Hematopoietic multipotent progenitor cell treated with erythropoietin and hydrocortisone succinate and interleukin-3 and kit ligand, for 15 days (in vitro differentiated cells): ENCODE results near the gene FHAD1.
A peak's percentile ranks its signal among the peaks of the same experiment; 100 is the strongest.
"Not testable (repeated sequence)": the region's sequence is repeated elsewhere in the genome, so short reads cannot be mapped to it uniquely, and the experiment has no call there.

Experiments used
- DNase-seq: peaks from one replicate; pipeline ENCODE4 v3.0.0-alpha.2; 2015; ENCODE audit warnings: low spot score

Gene FHAD1

DNA sequence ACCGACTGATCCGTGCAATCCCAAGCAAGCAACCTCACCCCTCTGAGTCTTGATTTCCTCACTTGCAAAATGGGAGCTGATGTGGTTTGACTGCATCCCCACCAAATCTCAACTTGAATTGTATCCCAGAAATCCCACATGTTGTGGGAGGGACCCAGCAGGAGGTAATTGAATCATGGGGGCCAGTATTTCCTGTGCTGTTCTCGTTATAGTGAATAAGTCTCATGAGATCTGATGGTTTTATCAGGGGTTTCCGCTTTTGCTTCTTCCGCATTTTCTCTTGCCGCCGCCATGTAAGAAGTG lies 58.4 kb downstream of the FHAD1 start:
- DNase-seq: no peak

DNA sequence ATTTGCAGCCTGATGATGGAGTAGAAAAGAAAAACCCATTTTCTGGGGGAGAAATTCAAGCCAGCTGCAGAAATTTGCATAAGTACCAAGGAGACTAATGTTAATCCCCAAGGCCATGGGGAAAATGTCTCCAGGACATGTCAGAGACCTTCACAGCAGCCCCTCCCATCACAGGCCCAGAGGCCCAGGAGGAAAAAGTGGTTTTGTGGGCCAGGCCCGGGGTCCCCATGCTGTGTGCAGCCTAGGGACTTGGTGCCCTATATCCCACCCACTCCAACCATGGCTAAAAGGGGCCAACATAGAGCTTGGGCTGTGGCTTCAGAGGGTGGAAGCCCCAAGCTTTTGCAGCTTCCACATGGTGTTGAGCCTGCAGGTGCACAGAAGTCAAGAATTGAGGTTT lies 59.3 kb downstream of the FHAD1 start:
- DNase-seq: not testable (repeated sequence)

DNA sequence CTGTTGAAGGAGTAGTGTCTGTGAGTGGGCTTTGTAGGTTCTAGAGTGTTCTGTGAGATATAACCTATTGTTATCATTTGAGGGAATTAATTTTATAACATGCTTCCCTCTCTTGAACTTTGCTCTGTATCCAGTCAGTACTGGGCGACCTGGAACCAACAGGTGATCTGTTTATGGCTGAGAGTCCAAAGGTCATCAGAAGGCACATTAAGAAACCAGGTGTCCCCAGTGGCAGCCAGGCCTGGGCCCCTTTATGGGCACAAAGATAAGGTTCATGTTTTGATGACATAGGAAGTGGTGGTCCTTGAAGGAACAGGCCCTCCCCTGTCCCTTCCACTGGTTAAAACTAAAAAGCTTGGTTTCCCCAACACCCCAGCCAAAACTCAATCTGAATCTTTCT lies 61.1 kb downstream of the FHAD1 start:
- DNase-seq: no peak

DNA sequence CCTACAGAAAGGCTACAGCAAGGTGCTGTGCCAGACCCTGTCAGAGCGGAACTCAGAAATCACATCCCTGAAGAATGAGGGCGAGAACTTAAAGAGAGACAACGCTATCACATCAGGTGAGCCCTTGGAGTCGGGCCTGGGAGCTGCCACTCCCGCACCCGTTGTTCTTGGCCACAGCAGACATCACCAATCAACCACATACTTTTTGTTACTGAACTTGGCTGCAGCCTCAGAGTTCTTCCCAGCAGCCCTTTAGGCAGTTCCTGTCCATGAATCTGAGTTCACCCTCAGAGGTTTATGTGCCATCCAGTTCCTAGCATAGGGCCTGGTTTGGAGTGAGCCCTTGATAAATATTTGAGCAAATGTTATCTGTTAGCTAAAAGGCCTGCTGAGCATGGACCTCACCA lies 61.6 kb downstream of the FHAD1 start:
- DNase-seq: no peak

DNA sequence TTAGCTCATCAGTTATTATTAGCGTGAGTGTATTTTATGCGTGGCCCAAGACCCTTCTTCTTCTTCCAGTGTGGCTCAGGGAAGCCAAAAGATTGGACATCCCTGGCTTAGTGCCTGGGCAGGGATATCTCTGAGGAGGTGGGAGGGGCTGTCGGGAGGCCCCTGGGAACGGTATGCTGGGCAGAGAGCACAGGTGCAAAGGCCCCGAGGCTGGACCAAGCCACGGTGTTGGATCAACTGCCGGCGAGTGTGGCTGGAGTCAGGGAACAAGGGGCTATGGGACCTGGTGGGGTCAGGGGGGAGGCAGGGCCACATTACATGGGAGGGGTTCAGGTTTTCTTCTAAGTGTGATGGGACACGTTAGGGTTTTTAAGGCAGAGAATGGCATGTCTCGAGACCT lies 62.7 kb downstream of the FHAD1 start:
- DNase-seq: no peak

DNA sequence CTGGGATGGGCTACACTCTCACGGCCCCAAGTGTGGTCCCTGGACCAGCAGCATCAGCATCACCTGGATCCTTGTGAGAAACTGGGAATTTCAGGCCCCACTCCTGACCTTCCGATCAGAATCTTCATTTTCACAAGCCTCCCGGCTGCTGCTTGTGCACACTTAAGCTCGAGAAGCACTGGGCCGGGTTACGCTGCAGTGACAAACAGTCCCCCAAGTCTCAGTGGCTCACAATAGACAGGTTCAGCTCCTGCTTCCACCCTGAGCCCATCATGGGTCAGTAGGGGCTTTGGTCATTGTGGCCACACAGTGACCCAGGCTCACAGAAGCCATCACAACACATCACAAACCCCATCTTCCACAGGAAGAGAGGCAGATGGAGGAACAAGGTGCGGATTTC lies 63.5 kb downstream of the FHAD1 start:
- DNase-seq: no peak

DNA sequence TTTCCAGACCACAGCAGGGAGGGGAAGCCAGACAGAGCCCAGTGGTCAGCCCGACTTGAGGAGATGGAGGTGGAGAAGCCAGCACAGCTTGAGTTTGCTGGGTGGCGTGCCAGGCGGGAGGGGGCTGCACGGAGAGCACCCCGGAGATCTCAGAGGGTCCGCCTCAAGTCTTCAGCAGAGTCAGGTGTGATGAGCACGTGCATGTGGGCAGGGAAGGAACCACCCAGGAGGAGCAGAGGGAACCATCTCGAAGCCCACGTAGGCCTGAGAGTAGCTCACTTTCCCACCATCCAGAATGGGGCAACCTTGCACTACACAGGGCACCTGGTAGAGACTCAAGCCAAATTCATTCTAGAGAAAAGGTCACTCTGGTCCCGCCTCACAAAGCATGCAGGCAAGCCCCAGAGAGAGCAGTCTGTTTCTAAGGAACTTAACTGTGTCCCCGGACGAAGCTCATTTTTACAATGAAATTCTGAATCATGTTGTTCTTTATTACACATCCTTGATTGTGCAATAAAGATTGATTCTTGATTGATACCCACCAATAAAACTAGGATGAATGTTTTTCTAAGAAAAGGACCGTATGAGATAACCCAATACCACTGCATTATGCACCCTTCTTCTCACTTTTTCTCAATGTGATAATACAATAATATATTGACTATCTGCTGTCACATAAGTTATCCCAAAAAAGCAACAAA lies 64.2 kb downstream of the FHAD1 start:
- no peak for DNase-seq

DNA sequence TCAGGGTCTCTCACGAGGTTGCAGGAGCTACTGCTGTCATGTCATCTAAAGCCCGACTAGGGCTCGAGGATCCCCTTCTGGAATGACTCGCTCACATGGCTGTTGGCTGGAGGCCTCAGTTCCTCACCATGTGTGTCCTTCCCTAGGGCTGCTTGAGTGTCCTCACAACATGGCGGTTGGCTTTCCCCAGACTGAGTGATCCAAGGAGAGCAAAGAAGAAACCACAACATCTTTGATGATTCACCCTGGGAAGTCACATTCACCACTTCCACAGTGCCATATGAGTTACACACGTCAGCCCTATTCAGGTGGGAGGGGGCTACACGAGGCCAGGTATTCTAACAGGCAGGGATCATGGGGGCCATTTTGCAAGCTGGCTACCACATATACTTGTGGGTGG lies 64.9 kb downstream of the FHAD1 start:
- no peak for DNase-seq

DNA sequence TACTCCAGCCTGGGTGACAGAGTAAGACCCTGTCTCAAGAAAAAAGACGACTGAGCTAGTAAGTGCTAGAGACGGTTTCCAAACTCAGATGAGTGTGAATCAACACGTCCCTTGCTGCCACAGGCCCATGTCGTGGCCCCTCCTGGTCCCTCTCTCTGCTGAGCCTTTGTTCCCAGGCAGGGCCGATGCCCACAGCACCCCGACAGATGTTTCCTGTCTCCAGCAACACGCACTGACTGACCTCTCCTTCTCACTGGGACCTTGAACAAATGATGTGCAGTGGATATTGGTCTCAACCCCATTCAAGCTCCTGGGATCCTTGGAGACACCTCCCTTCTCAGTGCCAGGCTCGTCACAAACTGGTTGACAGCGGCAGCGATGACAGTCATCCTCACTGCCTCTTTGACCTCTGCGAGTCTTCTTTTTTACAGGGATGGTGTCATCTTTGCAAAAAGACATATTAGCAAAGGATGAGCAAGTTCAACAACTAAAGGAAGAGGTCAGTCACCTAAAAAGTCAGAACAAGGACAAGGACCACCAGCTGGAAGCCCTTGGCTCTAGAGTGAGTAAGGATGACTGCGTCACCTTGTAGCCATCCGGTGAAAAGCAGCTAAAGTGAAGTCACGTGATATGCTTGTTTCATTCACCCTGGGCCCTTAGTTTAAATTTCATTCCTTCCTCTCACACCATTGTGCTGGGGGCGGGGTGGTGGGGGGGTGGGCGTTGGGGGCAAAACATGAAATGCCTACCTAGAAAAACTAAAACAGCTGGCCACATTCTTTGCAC lies 65.8 kb downstream of the FHAD1 start:
- DNase-seq: no peak

DNA sequence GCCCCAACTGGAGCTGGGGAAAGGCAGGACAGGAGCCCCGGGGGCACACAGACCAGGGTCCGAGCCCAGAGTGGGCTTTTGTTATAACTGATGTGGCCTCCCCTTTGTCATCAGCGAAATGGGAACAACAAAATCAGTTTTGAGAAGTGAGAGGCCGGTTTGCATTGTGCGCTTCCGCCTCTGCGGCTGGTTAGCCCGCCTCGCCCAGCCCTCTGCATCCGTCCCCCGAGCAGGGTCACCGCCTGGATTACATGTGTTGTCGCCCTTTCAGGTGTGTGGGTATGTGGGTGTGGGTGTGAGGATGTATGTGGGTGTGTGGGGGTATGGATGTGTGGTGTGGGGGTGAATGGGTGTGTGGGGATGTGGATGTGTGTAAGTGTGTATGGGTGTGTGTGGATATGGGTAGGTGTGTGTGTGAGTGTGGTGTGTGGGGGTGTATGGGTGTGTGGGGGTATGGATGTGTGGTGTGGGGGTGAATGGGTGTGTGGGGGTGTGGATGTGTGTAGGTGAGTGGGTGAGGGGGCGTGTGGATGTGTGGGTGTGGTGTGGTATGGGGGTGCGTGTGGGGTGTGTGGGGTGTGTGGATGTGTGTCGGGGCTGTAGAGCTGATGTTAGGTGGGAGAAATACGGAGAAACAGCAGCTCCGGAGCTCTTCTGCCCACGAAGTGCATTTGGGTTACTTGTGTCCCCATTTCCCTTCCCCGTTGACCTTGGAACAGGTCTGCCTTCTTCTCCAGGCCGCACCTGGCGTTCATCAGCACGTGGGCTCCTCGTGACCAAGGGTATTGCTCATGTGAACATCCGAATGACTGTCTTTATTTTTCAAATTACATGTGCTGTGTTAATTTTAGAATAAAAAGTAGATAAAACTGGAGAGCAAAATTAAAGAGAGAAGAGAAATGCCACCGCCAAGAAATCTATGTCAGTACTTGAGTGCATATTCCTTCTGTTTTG lies 67.6 kb downstream of the FHAD1 start:
- no peak for DNase-seq

DNA sequence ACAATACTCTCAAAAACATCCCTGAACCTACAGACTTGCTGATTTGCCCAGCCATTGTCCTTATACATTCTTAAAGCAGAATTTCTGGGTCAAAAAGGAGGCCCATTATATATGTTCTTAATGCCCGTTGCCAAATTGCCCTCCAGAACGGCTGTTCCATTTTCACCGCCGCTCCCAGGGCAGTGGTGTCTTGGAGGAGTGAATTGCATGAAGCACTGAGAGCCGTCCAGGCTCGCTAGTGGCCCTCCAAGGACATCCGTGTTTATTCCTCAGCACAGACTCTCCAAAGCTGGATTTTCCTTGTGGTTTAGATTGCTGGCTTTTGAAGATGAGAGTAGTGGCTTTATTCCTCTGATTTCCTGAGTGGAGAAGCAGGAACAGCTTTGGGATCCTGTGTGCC lies 68.8 kb downstream of the FHAD1 start:
- DNase-seq: no peak

DNA sequence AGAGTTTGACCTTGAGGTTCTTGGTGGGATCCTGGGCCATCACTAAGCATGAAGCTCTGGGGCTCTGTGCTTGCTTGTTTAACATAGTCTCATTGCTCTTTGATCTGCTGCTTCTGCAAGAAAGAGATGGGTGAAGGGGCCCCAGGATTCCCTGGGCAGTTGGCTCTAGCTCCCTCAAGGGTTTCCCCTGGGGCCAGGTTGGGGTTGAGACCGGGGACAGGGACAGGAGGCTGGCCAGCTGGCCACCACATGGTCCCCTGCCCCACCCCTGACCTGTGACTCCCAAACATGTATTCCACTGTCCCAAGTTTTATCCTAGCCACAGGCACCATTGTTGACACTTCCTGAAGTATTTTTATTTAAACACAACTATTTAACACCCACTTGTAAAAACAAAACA lies 69.5 kb downstream of the FHAD1 start:
- DNase-seq: no peak

DNA sequence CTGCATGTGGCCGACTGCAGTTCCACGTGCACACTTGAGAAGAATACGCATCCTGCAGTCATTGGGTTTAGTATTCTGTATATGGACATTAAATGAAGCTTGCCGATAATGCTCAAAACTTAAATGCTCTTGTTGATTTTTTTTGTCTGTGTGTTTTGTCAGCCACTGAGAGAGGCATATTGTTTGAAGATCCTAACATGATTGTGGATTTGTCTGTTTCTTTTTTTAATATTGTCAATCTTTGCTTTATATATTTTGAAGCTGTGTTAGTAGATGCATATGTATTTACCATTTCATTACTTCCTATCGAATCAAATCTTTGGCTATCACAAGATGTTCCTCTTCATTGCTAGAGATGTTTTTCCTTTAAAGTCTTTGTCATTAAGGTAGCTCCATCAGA lies 73.2 kb downstream of the FHAD1 start:
- no peak for DNase-seq

DNA sequence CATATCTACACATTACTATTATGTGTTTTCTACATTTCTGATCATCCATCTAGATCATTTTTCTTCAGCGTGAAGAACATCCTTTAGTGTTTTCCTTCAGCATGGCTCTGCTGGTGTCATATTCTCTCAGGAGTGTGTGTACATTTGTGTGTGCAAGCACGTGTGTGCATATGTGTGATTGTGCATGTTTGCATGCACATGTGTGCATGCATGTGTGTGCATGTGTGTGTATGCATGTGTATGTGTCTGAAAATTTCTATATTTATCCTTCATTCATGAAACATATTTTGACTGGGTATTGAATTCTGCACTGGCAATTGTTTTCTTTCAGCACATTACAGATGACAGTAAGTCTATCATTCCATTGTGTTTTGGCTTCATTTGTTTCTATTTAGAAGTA lies 74.6 kb downstream of the FHAD1 start:
- DNase-seq: no peak

DNA sequence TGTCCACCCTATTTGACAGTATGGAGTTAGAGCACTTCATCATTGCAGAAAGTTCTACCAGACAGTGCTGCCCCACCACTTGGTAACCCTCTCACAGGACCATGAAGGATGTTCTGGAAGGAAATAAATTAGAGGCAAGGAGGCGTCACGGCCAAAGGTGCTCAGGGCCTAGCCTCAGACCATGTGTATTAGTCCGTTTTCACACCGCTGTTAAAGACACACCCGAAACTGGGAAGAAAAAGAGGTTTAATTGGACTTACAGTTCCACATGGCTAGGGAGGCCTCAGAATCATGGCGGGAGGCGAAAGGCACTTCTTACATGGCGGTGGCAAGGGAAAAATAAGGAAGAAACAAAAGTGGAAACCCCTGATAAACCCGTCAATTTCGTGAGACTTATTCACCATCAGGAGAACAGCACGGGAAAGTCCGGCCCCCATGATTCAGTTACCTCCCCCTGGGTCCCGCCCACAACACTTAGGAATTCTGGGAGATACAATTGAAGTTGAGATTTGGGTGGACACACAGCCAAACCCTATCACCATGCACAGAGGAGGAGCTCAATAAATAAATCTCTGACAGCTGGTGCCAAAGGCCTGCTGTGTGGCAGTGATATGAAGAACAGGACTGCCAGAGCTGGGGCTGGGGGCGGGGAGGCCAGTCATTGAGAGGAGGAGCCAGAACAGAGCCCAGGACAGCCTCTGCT lies 75.8 kb downstream of the FHAD1 start:
- DNase-seq: peak; percentile 5

DNA sequence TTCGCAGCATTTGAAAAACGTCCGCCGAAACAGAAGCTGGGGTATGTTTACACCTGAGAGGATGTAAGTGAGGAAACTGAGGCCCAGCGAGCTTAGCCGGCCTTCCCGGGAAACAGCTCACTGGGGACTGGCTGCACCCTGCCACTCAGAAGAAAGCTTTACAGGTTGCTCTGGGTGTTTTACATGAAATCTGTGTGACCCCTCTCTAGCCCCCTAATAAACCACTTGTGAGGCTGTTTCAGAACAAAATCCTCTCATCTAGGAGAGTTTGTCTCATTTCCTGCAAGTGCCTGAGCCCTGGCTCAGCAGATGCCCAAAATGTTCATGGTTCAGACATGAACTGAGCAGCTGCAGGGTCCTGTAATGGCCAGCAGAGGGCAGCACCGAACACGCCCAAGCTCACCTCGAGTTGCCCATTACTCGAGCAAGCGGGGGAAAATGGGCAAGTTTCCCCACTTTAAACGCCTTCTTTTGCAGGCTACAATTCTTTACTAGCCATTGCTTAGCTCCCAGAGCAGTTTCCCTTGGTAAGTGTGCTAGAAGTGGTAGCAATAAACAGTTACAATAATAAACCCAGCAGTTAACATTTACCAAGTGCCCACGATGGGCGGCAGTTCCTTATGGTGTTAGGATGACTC lies 76.4 kb downstream of the FHAD1 start:
- peak; percentile 67 for DNase-seq

DNA sequence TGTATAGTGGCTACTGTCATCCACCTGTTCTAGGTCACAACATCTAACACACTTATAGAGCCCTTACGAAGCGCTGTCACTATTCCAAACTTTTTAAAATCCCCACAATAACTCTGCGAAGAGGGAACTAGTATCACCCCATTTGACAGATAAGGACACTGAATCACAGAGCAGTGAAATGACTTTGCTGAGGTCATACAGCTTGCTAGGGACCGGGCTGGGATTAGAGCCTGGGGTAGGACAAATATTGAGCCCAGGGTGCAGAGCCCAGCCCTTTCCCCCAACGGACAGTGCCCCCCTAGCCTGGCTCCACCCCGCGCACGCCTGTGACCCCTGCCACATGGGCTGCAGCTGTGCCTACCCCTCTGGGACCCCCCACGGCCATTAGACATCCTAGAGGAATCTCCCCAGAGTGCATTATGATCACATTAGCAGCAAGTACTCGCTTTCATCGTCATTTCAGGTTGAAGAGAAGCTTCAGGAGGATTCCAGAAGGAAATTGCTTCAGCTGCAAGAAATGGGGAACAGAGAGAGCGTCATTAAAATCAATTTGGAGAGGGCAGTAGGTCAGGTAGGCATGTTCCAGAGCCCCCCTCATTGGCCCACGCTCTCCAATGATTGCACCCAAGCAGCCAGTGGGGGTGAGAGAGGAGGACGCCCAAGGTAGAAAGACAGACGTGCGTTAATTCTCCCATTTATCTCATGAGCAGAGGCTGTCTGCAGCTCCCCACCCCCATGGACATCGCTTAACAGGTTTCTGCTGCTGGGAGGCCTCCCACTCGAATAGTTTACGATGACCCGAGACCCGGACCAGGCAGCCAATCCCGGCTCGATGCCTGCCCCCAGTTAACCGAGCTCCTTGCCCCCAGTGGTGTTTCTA lies 77.2 kb downstream of the FHAD1 start:
- DNase-seq: no peak

DNA sequence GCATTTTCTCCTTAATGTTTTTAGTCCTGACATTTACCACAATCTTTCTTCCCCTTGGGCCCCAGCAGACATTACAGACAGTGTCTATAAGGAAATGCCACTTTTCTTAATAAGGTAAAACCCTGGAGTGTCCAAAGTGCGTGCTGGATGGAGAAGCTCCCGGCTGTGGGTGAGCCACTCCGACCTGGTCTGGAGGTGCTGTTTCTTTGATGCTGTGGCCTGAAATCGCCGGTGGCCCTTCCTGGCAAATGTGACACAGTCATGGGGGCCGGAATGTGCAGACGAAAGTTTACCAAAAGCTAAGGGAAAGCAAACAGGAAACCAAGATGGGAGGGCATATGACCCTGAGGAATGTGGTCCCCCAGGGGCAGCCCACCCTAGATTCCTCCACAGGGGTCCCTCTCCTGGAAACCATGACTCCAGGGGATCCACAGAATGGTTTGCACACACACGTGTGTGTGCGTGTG lies 77.9 kb downstream of the FHAD1 start:
- DNase-seq: no peak

DNA sequence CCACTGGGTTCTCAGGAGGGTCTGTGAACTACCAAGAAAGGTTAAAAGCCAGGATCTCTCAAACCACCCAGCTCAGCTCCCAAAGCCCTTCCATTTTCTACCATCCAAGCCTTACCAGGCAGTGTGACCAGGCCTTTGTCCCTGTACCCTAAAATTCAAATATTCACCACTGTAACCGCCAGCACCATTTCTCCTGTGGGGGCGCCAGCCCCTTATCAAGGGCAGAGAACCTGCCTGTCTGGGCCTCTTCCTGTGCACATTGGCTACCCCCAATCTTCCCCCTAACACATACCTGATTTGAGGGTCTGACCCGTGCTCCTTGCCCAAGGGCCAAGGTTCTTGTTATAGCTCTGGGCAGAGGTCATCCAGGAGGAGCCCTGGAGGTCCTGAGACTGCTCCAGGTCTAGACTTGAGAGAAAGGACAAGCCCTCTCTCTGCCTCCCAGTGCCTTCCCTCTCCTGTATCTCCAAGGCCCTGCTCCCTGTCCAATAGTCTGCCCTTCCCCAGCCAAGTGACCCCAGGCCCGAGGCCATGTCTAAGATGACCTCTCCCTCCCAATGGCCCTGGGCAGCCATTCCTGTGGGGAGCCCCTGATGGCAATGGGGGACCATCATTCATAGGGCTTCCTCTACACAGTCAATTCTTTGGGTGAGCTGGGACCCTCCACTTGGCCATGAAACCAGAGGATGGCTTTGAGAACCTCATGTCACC lies 78.5 kb downstream of the FHAD1 start:
- no peak for DNase-seq
